MCF 10A (cell line): ENCODE measurements around the gene C9orf50. TPM values are rescaled to one million over a fixed set of nuclear protein-coding genes. Genes with fewer than 3 reads are reported as not detected.
"Not testable (repeated sequence)": the region's sequence is repeated elsewhere in the genome, so short reads cannot be mapped to it uniquely, and the experiment has no call there.

Source experiments
- BruUV-seq: library from RNA; stranded (reverse); fragments of 400-500 nt; replicated peaks from 2 replicates; lab custom pipeline; 2021; lab: Mats Ljungman, UMichigan
- CTCF ChIA-PET: fragments of 300-600 bp; sonication (Branson Sonifier 250); formaldehyde crosslinking; extraction: SDS; loops from one replicate; lab custom pipeline; 2021; ENCODE audit warnings: antibody characterized with exemption, inconsistent platforms; lab: Yijun Ruan, JAX
- POLR2A ChIA-PET: fragments of 300-600, 350-650 bp; sonication (Branson Sonifier 250); formaldehyde crosslinking; extraction: SDS; loops from one replicate; lab custom pipeline; 2020; ENCODE audit warnings: antibody characterized with exemption, inconsistent platforms; lab: Yijun Ruan, JAX
- DNase-seq: peaks from one replicate; pipeline ENCODE4 v3.0.0-alpha.2; 2018; ENCODE audit not compliant: unreplicated experiment
- H3K27ac Mint-ChIP-seq: one replicate; pipeline ENCODE4 v1.8.0; 2022; ENCODE audit warnings: mild to moderate bottlenecking, low read depth, mixed read lengths; ENCODE audit not compliant: unreplicated experiment
- H3K27me3 Mint-ChIP-seq: one replicate; pipeline ENCODE4 v1.8.0; 2022; ENCODE audit warnings: mixed read lengths; ENCODE audit not compliant: insufficient read depth, unreplicated experiment
- H3K36me3 Mint-ChIP-seq: one replicate; pipeline ENCODE4 v1.8.0; 2022; ENCODE audit warnings: mild to moderate bottlenecking, moderate library complexity, mixed read lengths; ENCODE audit not compliant: insufficient read depth, unreplicated experiment
- H3K4me1 Mint-ChIP-seq: one replicate; pipeline ENCODE4 v1.8.0; 2022; ENCODE audit warnings: mixed read lengths; ENCODE audit not compliant: insufficient read depth, unreplicated experiment
- H3K4me3 Mint-ChIP-seq: one replicate; pipeline ENCODE4 v1.8.0; 2022; ENCODE audit warnings: mild to moderate bottlenecking, moderate library complexity, mixed read lengths; ENCODE audit not compliant: unreplicated experiment
- H3K9me3 Mint-ChIP-seq: one replicate; pipeline ENCODE4 v1.8.0; 2022; ENCODE audit warnings: mixed read lengths; ENCODE audit not compliant: unreplicated experiment
- CTCF ChIP-seq: fragments of 200-600 bp; IDR thresholded peaks from one replicate; pipeline ENCODE4 v1.8.0; 2022; ENCODE audit warnings: antibody characterized with exemption, mild to moderate bottlenecking; ENCODE audit not compliant: unreplicated experiment
- intact Hi-C: fragments of 100-400 bp; cut with micrococcal nuclease; formaldehyde crosslinking; loops from 2 replicates; pipeline ENCODE4 v1.14.1; 2022
- total RNA-seq: library from RNA; stranded (reverse); gene quantifications from 2 replicates; pipeline ENCODE4 v1.2.3, GENCODE V29; 2022

The C9orf50 gene
- total RNA-seq, 1 experiment from 2014 or later = not detected

GRCh38 chr9:129639756-129640085, 18.8 kb upstream of the C9orf50 start:
- Mint-ChIP-seq H3K4me1 (peaks cover 8% of the 10 kb centered on the region), H3K27ac (no peak overlapping the region), H3K27me3 (no peaks in the 10 kb centered on the region), H3K36me3 (peaks cover 24% of the 10 kb centered on the region), H3K9me3 (no peaks in the 10 kb centered on the region), H3K4me3 (peak overlapping the region; percentile 87)
- DNase-seq = no peak
- no TSS peak for BruUV-seq
- TF ChIP-seq CTCF = no peak
- POLR2A ChIA-PET = interaction anchor here (0.5 to 6.5 kb wide), 7 partner anchors 11 to 738 kb away, joined by 3 to 55 read pairs (median 4); partner anchors contain the start of gene NTMT1
- CTCF ChIA-PET = interaction anchor here (0.7 to 6.0 kb wide), 13 partner anchors 10 to 1318 kb away, joined by 3 to 45 read pairs (median 3); no protein-coding TSS in a partner anchor
- intact Hi-C loops = no loop called here

GRCh38 chr9:129639034-129639630, 18.2 kb upstream of the C9orf50 start:
- Mint-ChIP-seq H3K27ac (no peak overlapping the region), H3K36me3 (peaks cover 30% of the 10 kb centered on the region), H3K27me3 (no peaks in the 10 kb centered on the region), H3K9me3 (no peaks in the 10 kb centered on the region), H3K4me3 (no peak overlapping the region), H3K4me1 (peaks cover 8% of the 10 kb centered on the region)
- intact Hi-C loops = no loop called here
- BruUV-seq = no TSS peak
- ChIA-PET POLR2A (interaction anchor here (0.6 to 6.5 kb wide), 7 partner anchors 10 to 737 kb away, joined by 3 to 55 read pairs (median 3); partner anchors contain the start of gene NTMT1), CTCF (interaction anchor here (0.6 to 3.5 kb wide), 10 partner anchors 9 to 499 kb away, joined by 3 to 23 read pairs (median 3); no protein-coding TSS in a partner anchor)
- no peak for DNase-seq
- TF ChIP-seq CTCF = no peak

- POLR2A ChIA-PET = interaction anchor here (0.7 to 6.5 kb wide), 2 partner anchors 9 to 151 kb away, joined by 3 to 55 read pairs; partner anchors contain the start of gene NTMT1
- no peak for DNase-seq
- BruUV-seq = TSS peak; percentile 10
- H3K27ac Mint-ChIP-seq = no peak overlapping the region
- no peak for TF ChIP-seq CTCF
- intact Hi-C loops = no loop called here
- CTCF ChIA-PET = interaction anchor here (0.5 to 1.5 kb wide), 4 partner anchors 13 to 292 kb away, joined by 3 to 5 read pairs (median 4); no protein-coding TSS in a partner anchor
- H3K4me3 Mint-ChIP-seq = no peak overlapping the region
- H3K27me3 Mint-ChIP-seq = no peaks in the 10 kb centered on the region
- H3K36me3 Mint-ChIP-seq = peaks cover 42% of the 10 kb centered on the region
- H3K4me1 Mint-ChIP-seq = peaks cover 8% of the 10 kb centered on the region
- H3K9me3 Mint-ChIP-seq = no peaks in the 10 kb centered on the region
Measured at GRCh38 chr9:129637673-129638439, 17.0 kb upstream of the C9orf50 start.

GRCh38 chr9:129637102-129637501, 16.2 kb upstream of the C9orf50 start:
- Mint-ChIP-seq H3K27ac (no peak overlapping the region), H3K9me3 (no peaks in the 10 kb centered on the region), H3K4me3 (no peak overlapping the region), H3K36me3 (peaks cover 49% of the 10 kb centered on the region), H3K4me1 (peaks cover 8% of the 10 kb centered on the region), H3K27me3 (no peaks in the 10 kb centered on the region)
- no peak for TF ChIP-seq CTCF
- ChIA-PET POLR2A (interaction anchor here (0.6 to 6.5 kb wide), 2 partner anchors 8 to 152 kb away, joined by 3 to 55 read pairs; partner anchors contain the start of gene NTMT1), CTCF (interaction anchor here (0.7 to 1.5 kb wide), 2 partner anchors 13 to 194 kb away, joined by 3 to 4 read pairs; no protein-coding TSS in a partner anchor)
- intact Hi-C loops = no loop called here
- DNase-seq = no peak
- no TSS peak for BruUV-seq

- peaks cover 49% of the 10 kb centered on the region for H3K36me3 Mint-ChIP-seq
- peaks cover 13% of the 10 kb centered on the region for H3K4me1 Mint-ChIP-seq
- H3K4me3 Mint-ChIP-seq, DNase-seq, H3K27me3 Mint-ChIP-seq, H3K9me3 Mint-ChIP-seq, H3K27ac Mint-ChIP-seq, BruUV-seq, intact Hi-C loops, CTCF ChIA-PET: not testable (repeated sequence)
- POLR2A ChIA-PET = interaction anchor here (6.5 kb wide), 1 partner anchor 8 kb away, joined by 55 read pairs; the partner anchor contains the start of gene NTMT1
Measured at GRCh38 chr9:129636343-129636742, 15.4 kb upstream of the C9orf50 start.
